A549 (cell line): ENCODE data around the gene GPRC5D.

Experiments
- CEBPB ChIP-seq, 2 experiments: fragments of >200 bp in 1 of 2; sonication (Bioruptor Twin) in 1 of 2; formaldehyde crosslinking in 1 of 2; IDR thresholded peaks; 2 replicates each; pipeline ENCODE4 v1.6.1; 2012 to 2016
- ESRRA ChIP-seq: fragments of 150-350 bp; IDR thresholded peaks from 2 replicates; pipeline ENCODE4 v1.6.1; 2014; ENCODE audit warnings: mild to moderate bottlenecking, low read length, borderline replicate concordance
- POLR2A ChIP-seq: IDR thresholded peaks from 2 replicates; pipeline ENCODE4 v1.6.1; 2012; ENCODE audit warnings: mild to moderate bottlenecking, low read length
- RARB ChIP-seq: fragments of 250-450 bp; sonication (Bioruptor Pico); IDR thresholded peaks from 2 replicates; pipeline ENCODE4 v1.8.0; 2021; ENCODE audit warnings: mild to moderate bottlenecking, moderate library complexity
- SMC3 ChIP-seq: fragments of >200 bp; sonication (Bioruptor Twin); formaldehyde crosslinking; IDR thresholded peaks from 3 replicates; pipeline ENCODE4 v1.6.1; 2018; ENCODE audit warnings: inconsistent platforms
- SREBF2 ChIP-seq: fragments of 450-650 bp; IDR thresholded peaks from 2 replicates; pipeline ENCODE4 v1.6.1; 2014; ENCODE audit warnings: mild to moderate bottlenecking, moderate library complexity
- TF ChIP-seq, protein P1 (sequence below): IDR thresholded peaks from 2 replicates; pipeline ENCODE4 v1.6.1; 2012
- TF ChIP-seq, protein P2 (sequence below): fragments of >200 bp; sonication (Bioruptor Twin); formaldehyde crosslinking; IDR thresholded peaks from 3 replicates; pipeline ENCODE4 v1.5.1; 2016
- TF ChIP-seq, protein P3 (sequence below): fragments of 200-600 bp; sonication (generic); IDR thresholded peaks from 2 replicates; pipeline ENCODE4 v1.6.1; 2016; ENCODE audit warnings: antibody characterized with exemption, mild to moderate bottlenecking, moderate library complexity

DNA sequence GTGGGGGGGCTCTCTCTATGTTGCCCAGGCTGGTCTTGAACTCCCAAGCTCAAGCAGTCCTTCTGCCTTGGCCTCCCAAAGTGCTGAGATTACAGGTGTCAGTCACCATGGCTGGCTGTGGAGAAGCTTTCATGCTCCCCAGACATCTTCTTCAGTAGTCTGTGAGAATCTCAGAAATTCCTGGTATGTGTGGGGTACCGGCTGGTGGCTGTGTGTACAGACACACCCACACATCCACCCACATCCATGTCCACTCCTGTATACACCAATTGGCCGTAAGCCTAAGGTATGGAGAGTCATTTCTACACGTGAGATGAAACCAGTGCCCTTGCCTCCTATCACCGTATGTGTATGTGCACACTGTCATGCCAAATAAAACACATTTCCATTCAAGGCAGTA, 27.8 kb downstream of the GPRC5D start:
- TF ChIP-seq, protein P1, sequence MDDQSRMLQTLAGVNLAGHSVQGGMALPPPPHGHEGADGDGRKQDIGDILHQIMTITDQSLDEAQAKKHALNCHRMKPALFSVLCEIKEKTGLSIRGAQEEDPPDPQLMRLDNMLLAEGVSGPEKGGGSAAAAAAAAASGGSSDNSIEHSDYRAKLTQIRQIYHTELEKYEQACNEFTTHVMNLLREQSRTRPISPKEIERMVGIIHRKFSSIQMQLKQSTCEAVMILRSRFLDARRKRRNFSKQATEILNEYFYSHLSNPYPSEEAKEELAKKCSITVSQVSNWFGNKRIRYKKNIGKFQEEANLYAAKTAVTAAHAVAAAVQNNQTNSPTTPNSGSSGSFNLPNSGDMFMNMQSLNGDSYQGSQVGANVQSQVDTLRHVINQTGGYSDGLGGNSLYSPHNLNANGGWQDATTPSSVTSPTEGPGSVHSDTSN, result no peak
- TF ChIP-seq, protein P2, sequence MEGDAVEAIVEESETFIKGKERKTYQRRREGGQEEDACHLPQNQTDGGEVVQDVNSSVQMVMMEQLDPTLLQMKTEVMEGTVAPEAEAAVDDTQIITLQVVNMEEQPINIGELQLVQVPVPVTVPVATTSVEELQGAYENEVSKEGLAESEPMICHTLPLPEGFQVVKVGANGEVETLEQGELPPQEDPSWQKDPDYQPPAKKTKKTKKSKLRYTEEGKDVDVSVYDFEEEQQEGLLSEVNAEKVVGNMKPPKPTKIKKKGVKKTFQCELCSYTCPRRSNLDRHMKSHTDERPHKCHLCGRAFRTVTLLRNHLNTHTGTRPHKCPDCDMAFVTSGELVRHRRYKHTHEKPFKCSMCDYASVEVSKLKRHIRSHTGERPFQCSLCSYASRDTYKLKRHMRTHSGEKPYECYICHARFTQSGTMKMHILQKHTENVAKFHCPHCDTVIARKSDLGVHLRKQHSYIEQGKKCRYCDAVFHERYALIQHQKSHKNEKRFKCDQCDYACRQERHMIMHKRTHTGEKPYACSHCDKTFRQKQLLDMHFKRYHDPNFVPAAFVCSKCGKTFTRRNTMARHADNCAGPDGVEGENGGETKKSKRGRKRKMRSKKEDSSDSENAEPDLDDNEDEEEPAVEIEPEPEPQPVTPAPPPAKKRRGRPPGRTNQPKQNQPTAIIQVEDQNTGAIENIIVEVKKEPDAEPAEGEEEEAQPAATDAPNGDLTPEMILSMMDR, result no peak
- TF ChIP-seq SMC3 (no peak), POLR2A (no peak), SREBF2 (no peak), ESRRA (no peak), RARB (CRISPR knock-in tag) (no peak), CEBPB (IDR thresholded peaks at IDR 0.05) (no peak)
- TF ChIP-seq, protein P3, sequence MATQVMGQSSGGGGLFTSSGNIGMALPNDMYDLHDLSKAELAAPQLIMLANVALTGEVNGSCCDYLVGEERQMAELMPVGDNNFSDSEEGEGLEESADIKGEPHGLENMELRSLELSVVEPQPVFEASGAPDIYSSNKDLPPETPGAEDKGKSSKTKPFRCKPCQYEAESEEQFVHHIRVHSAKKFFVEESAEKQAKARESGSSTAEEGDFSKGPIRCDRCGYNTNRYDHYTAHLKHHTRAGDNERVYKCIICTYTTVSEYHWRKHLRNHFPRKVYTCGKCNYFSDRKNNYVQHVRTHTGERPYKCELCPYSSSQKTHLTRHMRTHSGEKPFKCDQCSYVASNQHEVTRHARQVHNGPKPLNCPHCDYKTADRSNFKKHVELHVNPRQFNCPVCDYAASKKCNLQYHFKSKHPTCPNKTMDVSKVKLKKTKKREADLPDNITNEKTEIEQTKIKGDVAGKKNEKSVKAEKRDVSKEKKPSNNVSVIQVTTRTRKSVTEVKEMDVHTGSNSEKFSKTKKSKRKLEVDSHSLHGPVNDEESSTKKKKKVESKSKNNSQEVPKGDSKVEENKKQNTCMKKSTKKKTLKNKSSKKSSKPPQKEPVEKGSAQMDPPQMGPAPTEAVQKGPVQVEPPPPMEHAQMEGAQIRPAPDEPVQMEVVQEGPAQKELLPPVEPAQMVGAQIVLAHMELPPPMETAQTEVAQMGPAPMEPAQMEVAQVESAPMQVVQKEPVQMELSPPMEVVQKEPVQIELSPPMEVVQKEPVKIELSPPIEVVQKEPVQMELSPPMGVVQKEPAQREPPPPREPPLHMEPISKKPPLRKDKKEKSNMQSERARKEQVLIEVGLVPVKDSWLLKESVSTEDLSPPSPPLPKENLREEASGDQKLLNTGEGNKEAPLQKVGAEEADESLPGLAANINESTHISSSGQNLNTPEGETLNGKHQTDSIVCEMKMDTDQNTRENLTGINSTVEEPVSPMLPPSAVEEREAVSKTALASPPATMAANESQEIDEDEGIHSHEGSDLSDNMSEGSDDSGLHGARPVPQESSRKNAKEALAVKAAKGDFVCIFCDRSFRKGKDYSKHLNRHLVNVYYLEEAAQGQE, result no peak
